Motor neuron (in vitro differentiated cells): ENCODE results near the gene KCNN3. TPM values are rescaled to one million over a fixed set of nuclear protein-coding genes. Genes with fewer than 3 reads are reported as not detected.

Source experiments
- ATAC-seq, 8 experiments: fragments of 200-7000 bp; cut with Tn5 transposase; replicated peaks in 6 of 8; 2 replicates each; pipeline ENCODE4 v1.8.0; 2021; ENCODE audit warnings: mild to moderate bottlenecking in 8 of 8, moderate library complexity in 8 of 8
- H3K27ac ChIP-seq, 2 donors: fragments of 250-450 bp; sonication (Bioruptor Pico); 2 replicates each; pipeline ENCODE4 v1.9.0; 2021; ENCODE audit warnings: antibody characterized with exemption in 2 of 2, mild to moderate bottlenecking in 2 of 2, moderate library complexity in 1 of 2
- H3K4me1 ChIP-seq, 2 donors: fragments of 250-450 bp; sonication (Bioruptor Pico); replicated peaks in 1 of 2; 2 replicates each; pipeline ENCODE4 v1.6.1; 2021; ENCODE audit warnings: antibody characterized with exemption in 2 of 2, mild to moderate bottlenecking in 2 of 2, moderate library complexity in 1 of 2
- H3K4me3 ChIP-seq, 5 donors: fragments of 250-450 bp; sonication (Bioruptor Pico); 2 replicates each; pipeline ENCODE4 v1.9.0; 2021; ENCODE audit warnings: antibody characterized with exemption in 5 of 5, mild to moderate bottlenecking in 5 of 5, moderate library complexity in 4 of 5
- WGBS, 10 experiments: fragments of 450-650 bp; shearing (Covaris generic); methylation state at CpG; one replicate each; pipeline ENCODE4 v1.0.0; 2022; 5-methylcytosine and 5-hydroxymethylcytosine counted together
- in situ Hi-C, 9 experiments: fragments of 400-800 bp; cut with MboI; loops; one replicate each; pipeline ENCODE4 v1.15.0; 2021; ENCODE audit warnings: low sequenced_read_pairs in 9 of 9, low pct_unique_long_range_greater_than_20kb in 2 of 9; ENCODE audit not compliant: unreplicated experiment in 9 of 9
- total RNA-seq, 8 experiments: library from RNA; unstranded; fragments of 300-600 nt; gene quantifications; 2 replicates each; pipeline versions ENCODE4 v1.2.3 to v1.2.4, GENCODE V29; 2022

Gene KCNN3
- total RNA-seq, 8 experiments from 2014 or later: 0.50 to 16.1 (median 1.5) TPM

- ATAC-seq: peak in 5 of 8 experiments; percentile 7 to 64 (median 19)
- Histone ChIP-seq H3K4me3 (no peak overlapping the region), H3K27ac (no peak overlapping the region), H3K4me1 (peaks cover 13 to 21% of the 10 kb centered on the region in 2 donors)
- WGBS, 10 experiments: 39 to 100% (median 82%) methylated on average over 2 to 8 of the region's 8 CpGs; no CpG with 5 or more reads in 3 of the 10 experiments
- in situ Hi-C loops: loop anchor here in 1 of 9 experiments (25.0 kb wide), 1 partner anchor 98 kb away; no protein-coding TSS in a partner anchor
These were observed 56.1 kb downstream of the KCNN3 start for GRCh38 chr1:154813846-154814505.

DNA sequence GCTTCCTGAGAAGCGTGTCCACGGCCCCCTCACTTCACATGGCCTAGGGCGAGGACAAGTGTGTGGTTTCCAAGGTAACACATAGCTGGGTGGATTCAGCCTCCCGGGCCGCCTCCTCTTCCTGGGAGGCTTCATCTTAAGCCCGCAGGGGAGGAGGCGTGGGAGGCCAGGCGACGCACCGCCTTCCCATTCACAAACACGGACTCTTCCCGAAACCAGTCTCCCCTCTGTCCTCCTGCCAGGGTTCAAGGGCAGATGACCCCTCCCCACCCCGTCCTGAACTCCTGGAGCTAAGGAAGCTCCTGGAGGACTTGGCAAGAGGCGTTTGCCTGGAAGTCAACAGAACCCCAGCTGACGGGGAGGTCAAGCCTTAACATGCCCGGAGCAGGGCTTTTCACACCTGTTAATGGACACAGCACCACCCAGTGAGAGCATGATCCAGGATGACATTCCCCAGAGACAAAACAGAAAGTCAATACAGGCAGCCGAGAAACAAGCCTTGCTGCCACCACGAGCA lies 56.7 kb downstream of the KCNN3 start:
- Histone ChIP-seq H3K27ac (no peak overlapping the region), H3K4me3 (no peak overlapping the region), H3K4me1 (peaks cover 13 to 23% of the 10 kb centered on the region in 2 donors)
- 20 to 70% (median 46%) methylated on average over 1 to 13 of the region's 18 CpGs; no CpG with 5 or more reads in 2 of the 10 experiments for WGBS, 10 experiments
- in situ Hi-C loops: loop anchor here in 1 of 9 experiments (25.0 kb wide), 1 partner anchor 99 kb away; no protein-coding TSS in a partner anchor
- ATAC-seq: peak; percentile 72 to 93 (median 84)

DNA sequence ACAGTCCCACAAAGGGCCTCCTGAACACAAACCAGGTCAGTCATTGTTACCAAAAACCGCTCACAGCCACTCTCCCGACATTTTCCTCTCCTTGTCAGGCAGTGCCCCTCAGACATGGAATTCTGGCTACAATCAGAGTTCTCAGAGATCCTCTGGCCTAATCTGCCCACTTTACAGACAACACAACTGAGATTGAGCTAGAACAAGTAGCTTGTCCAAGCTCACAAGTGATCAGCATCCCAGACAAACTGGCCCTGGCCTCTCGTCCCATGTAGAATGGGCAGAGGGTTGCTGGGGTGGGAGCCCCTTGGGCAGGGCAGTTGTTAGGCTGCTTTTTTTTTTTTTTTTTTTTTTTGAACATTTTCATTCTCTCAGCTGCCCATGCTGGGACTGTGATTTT lies 57.2 kb downstream of the KCNN3 start:
- ATAC-seq: no peak
- no peak overlapping the region for H3K27ac ChIP-seq

GRCh38 chr1:154810571-154810970 lies 59.5 kb downstream of the KCNN3 start:
- in situ Hi-C loops: loop anchor here in 1 of 9 experiments (25.0 kb wide), 1 partner anchor 102 kb away; no protein-coding TSS in a partner anchor
- no peak for ATAC-seq
- H3K27ac ChIP-seq: no peak overlapping the region
- H3K4me1 ChIP-seq: peaks cover 27 to 32% of the 10 kb centered on the region in 2 donors
- no peak overlapping the region for H3K4me3 ChIP-seq
- 73 to 100% (median 80%) methylated on average over 1 of the region's 1 CpG; no CpG with 5 or more reads in 5 of the 10 experiments for WGBS, 10 experiments

More for the DNA sequence above, 57.2 kb downstream of the KCNN3 start:
- in situ Hi-C loops: loop anchor here in 1 of 9 experiments (25.0 kb wide), 1 partner anchor 99 kb away; no protein-coding TSS in a partner anchor
- H3K4me1 ChIP-seq: peaks cover 13 to 23% of the 10 kb centered on the region in 2 donors
- 0 to 100% (median 83%) methylated on average over 1 to 3 of the region's 3 CpGs for WGBS, 10 experiments
- no peak overlapping the region for H3K4me3 ChIP-seq

- 20 to 100% (median 73%) methylated on average over 1 to 7 of the region's 7 CpGs; no CpG with 5 or more reads in 2 of the 10 experiments for WGBS, 10 experiments
- no peak overlapping the region for H3K4me3 ChIP-seq
- no peak overlapping the region for H3K27ac ChIP-seq
- in situ Hi-C loops: loop anchor here in 1 of 9 experiments (25.0 kb wide), 1 partner anchor 103 kb away; no protein-coding TSS in a partner anchor
- H3K4me1 ChIP-seq: peaks cover 27 to 37% of the 10 kb centered on the region in 2 donors
- ATAC-seq: peak in 5 of 8 experiments; percentile 5 to 88 (median 60)
These were observed 60.4 kb downstream of the KCNN3 start for GRCh38 chr1:154809436-154810413.

DNA sequence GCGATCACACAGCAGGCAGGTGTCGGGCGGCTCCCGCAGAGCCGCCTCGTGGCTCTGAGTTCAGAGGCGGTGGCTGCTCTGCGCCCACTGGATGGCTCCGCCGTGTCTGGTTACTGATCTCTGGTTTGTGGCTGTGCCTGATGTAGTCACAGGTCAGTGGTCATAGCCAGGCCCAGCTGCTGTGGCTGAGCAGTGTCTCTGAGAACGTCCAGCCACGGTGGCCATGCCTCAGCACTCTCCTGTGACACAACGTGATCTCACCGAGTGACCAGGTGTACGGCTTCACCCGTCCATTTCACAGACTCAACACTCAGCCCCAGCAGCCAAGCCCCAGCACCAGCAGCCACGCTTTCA lies 61.2 kb downstream of the KCNN3 start:
- in situ Hi-C loops: loop anchor here in 1 of 9 experiments (25.0 kb wide), 1 partner anchor 103 kb away; no protein-coding TSS in a partner anchor
- Histone ChIP-seq H3K4me3 (no peak overlapping the region), H3K4me1 (peaks cover 26 to 38% of the 10 kb centered on the region in 2 donors), H3K27ac (no peak overlapping the region)
- no peak for ATAC-seq
- WGBS, 10 experiments: 73 to 97% (median 80%) methylated on average over 3 to 13 of the region's 17 CpGs; no CpG with 5 or more reads in 3 of the 10 experiments

DNA sequence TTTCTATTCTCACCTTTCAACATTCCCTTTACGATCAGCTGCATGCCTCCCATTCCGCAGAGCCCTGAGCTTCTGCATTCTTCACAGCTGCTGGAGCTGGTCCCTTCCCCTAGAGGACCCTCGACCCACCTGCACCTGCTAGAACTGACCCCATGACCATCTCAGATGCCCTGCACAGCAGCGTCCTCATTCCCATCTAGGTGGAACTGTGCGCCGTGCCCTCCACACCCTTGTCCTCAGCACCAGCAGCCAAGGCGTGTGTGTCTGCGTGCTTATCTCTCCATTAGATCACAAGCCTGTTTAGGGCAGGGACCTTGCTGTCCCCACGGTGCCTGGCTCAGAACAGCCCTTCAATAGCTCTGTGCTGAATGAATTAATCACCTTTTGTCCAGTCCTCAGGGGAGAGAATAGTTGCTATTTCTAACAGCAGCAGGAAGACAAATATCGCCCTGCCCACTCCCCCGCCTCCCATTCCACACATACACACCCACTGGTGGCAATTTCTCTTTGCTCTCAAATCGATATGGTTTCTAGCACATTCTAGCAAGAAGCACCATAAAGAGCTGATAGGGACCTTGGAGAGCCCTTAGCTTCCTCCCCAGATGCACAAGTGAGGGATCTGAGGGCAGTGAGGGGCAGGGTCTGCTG lies 61.7 kb downstream of the KCNN3 start:
- ATAC-seq: no peak
- peaks cover 21 to 37% of the 10 kb centered on the region in 2 donors for H3K4me1 ChIP-seq
- H3K4me3 ChIP-seq: no peak overlapping the region
- H3K27ac ChIP-seq: no peak overlapping the region
- WGBS, 10 experiments: 70 to 100% (median 88%) methylated on average over 2 to 11 of the region's 12 CpGs; no CpG with 5 or more reads in 4 of the 10 experiments
- in situ Hi-C loops: loop anchor here in 1 of 9 experiments (25.0 kb wide), 1 partner anchor 104 kb away; no protein-coding TSS in a partner anchor

DNA sequence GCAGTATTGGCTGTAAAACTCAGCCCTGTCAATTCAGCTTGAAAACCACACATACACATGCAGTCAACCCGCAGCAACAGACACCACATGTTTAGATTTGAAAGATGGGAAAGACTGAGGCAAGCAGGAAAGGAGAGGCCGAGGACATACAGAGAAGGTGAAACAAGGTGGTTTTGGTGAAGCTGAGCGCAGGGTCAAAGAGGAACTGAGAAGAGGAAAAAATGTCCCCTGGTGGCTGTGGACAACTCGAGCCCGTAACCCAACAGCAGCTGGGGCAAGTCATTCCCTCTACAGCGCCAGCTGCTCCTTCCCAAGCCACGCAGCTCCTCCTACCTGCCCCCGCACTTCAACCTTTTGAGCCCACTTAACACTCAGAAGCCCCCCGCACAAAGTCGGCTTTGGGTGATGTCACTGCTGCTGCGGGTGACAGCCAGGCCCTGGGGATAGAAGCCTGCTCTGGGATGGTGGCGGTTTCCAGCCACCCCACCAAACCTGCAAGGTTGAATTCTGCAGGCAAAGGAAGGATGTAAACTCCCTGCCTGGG lies 63.0 kb downstream of the KCNN3 start:
- Histone ChIP-seq H3K27ac (peak overlapping the region in 1 of 2 donors; percentile 11), H3K4me3 (no peak overlapping the region), H3K4me1 (peaks cover 19 to 39% of the 10 kb centered on the region in 2 donors)
- 20 to 82% (median 72%) methylated on average over 1 to 7 of the region's 12 CpGs; no CpG with 5 or more reads in 2 of the 10 experiments for WGBS, 10 experiments
- peak in 5 of 8 experiments; percentile 17 to 79 (median 62) for ATAC-seq
- in situ Hi-C loops: loop anchor here in 1 of 9 experiments (25.0 kb wide), 1 partner anchor 105 kb away; no protein-coding TSS in a partner anchor

DNA sequence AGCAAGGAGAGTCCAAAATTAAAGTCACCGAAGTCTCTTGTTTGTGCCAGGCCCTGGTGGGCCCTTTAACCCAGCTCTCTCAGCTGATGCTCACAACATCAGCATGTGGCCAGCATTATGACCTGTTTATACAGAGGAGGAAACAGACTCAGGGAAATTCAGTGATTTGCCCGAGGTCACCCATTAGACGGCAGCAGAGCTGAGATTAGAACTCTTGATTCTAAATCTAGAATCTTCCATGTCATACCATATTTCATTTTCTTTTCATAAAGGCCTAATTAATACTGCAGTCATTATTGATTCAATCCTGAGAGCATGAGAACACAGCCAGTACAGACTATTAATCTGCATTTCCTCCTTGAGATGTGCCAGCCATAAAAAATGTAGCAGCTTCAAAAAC lies 63.7 kb downstream of the KCNN3 start:
- Histone ChIP-seq H3K27ac (no peak overlapping the region), H3K4me3 (no peak overlapping the region), H3K4me1 (peaks cover 19 to 42% of the 10 kb centered on the region in 2 donors)
- ATAC-seq: no peak
- in situ Hi-C loops: loop anchor here in 1 of 9 experiments (25.0 kb wide), 1 partner anchor 106 kb away; no protein-coding TSS in a partner anchor
- 40 to 86% (median 69%) methylated on average over 1 to 3 of the region's 3 CpGs; no CpG with 5 or more reads in 4 of the 10 experiments for WGBS, 10 experiments

- in situ Hi-C loops: loop anchor here in 1 of 9 experiments (25.0 kb wide), 1 partner anchor 109 kb away; no protein-coding TSS in a partner anchor
- no peak overlapping the region for H3K4me3 ChIP-seq
- peaks cover 18 to 48% of the 10 kb centered on the region in 2 donors for H3K4me1 ChIP-seq
- ATAC-seq: peak in 5 of 8 experiments; percentile 20 to 80 (median 23)
- WGBS, 10 experiments: 14 to 100% (median 75%) methylated on average over 1 to 8 of the region's 8 CpGs
- H3K27ac ChIP-seq: no peak overlapping the region
These were observed 66.8 kb downstream of the KCNN3 start for GRCh38 chr1:154802982-154803920.
